PC-9 (cell line): ENCODE measurements around the gene ZSWIM3.

Experiments
- EZH2 ChIP-seq: fragments of 200-600 bp; sonication (generic); IDR thresholded peaks from 2 replicates; pipeline ENCODE4 v1.8.0; 2017; ENCODE audit warnings: antibody characterized with exemption, low read depth
- TF ChIP-seq, protein P1 (sequence below): fragments of 200-600 bp; sonication (generic); conservative IDR thresholded peaks from 2 replicates; pipeline ENCODE4 v1.6.1; 2017; ENCODE audit warnings: mixed run types, antibody characterized with exemption, mild to moderate bottlenecking, moderate library complexity

DNA sequence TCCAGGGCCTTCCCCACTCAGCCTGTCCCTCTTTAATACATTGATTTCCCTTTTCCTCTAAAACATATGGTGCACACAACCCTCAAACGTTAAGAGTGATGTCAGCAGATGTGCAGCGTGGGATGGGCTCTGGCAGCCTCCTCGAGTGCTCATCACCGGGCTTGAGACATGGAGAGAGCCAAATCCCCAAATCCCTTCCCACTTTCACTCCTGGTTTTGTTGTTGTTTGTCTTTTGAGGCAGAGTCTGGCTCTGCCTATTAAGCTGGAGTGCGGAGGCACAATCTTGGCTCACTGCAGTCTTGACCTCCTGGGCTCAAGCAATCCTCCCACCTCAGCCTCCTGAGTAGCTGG is 60.4 kb downstream of the ZSWIM3 start:
- no peak for TF ChIP-seq EZH2
- TF ChIP-seq, protein P1, sequence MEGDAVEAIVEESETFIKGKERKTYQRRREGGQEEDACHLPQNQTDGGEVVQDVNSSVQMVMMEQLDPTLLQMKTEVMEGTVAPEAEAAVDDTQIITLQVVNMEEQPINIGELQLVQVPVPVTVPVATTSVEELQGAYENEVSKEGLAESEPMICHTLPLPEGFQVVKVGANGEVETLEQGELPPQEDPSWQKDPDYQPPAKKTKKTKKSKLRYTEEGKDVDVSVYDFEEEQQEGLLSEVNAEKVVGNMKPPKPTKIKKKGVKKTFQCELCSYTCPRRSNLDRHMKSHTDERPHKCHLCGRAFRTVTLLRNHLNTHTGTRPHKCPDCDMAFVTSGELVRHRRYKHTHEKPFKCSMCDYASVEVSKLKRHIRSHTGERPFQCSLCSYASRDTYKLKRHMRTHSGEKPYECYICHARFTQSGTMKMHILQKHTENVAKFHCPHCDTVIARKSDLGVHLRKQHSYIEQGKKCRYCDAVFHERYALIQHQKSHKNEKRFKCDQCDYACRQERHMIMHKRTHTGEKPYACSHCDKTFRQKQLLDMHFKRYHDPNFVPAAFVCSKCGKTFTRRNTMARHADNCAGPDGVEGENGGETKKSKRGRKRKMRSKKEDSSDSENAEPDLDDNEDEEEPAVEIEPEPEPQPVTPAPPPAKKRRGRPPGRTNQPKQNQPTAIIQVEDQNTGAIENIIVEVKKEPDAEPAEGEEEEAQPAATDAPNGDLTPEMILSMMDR: no peak
